HCT116 (cell line): ENCODE measurements around the gene PCGF5.

Source experiments
- EZH2 ChIP-seq: fragments of 200-600 bp; sonication (generic); IDR thresholded peaks from 2 replicates; pipeline ENCODE4 v1.6.1; 2017; ENCODE audit warnings: antibody characterized with exemption, mixed run types
- JUND ChIP-seq: IDR thresholded peaks from 2 replicates; pipeline ENCODE4 v1.6.1; 2012
- MAX ChIP-seq: IDR thresholded peaks from 2 replicates; pipeline ENCODE4 v1.6.1; 2012
- POLR2A ChIP-seq: IDR thresholded peaks from 2 replicates; pipeline ENCODE4 v1.7.0; 2011; ENCODE audit warnings: borderline replicate concordance; ENCODE audit not compliant: insufficient read depth, insufficient read length; ENCODE audit errors: extremely low read depth
- POLR2AphosphoS5 ChIP-seq: IDR thresholded peaks from 2 replicates; pipeline ENCODE4 v1.6.1; 2011; ENCODE audit warnings: mild to moderate bottlenecking, low read depth, low read length, moderate library complexity
- REST ChIP-seq: IDR thresholded peaks from 2 replicates; pipeline ENCODE4 v1.6.1; 2012; ENCODE audit warnings: low read depth
- SIN3A ChIP-seq: IDR thresholded peaks from 2 replicates; pipeline ENCODE4 v1.6.1; 2012; ENCODE audit warnings: low read depth
- TF ChIP-seq, protein P1 (sequence below), 3 experiments: fragments of 200-600 bp in 1 of 3; sonication (generic) in 1 of 3; IDR thresholded peaks in 2 of 3; conservative IDR thresholded peaks in 1 of 3; 2 replicates each; pipeline ENCODE4 v1.5.1; 2012 to 2017; ENCODE audit warnings: low read depth in 2 of 3, low read length in 2 of 3, antibody characterized with exemption in 1 of 3, borderline replicate concordance in 1 of 3, control low read depth in 1 of 3, mild to moderate bottlenecking in 1 of 3, mixed read lengths in 1 of 3, mixed run types in 1 of 3, moderate library complexity in 1 of 3; ENCODE audit not compliant: insufficient read depth in 1 of 3

DNA sequence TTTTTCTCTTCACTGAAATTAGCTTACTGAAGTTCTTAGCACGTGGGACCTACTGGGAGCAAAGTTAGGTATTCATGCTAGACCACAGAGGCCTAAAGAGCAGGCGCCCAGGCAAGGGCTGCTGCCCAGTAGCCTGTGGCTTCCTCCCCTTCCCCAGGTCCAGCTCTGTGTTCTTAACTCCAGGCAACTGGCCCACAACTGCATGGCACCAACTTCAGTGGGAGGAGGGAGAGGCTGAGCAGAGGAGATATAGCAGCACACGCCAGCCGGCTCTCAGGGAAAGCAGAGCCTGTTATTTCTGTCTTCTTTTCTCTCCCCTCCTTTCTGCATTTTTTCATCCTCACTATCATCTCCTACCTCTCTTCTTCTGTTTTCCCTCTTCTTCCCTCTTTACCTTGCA, 67.4 kb downstream of the PCGF5 start:
- TF ChIP-seq JUND (no peak), EZH2 (no peak), POLR2AphosphoS5 (no peak), SIN3A (no peak), MAX (no peak), REST (no peak), POLR2A (no peak)
- TF ChIP-seq, protein P1, sequence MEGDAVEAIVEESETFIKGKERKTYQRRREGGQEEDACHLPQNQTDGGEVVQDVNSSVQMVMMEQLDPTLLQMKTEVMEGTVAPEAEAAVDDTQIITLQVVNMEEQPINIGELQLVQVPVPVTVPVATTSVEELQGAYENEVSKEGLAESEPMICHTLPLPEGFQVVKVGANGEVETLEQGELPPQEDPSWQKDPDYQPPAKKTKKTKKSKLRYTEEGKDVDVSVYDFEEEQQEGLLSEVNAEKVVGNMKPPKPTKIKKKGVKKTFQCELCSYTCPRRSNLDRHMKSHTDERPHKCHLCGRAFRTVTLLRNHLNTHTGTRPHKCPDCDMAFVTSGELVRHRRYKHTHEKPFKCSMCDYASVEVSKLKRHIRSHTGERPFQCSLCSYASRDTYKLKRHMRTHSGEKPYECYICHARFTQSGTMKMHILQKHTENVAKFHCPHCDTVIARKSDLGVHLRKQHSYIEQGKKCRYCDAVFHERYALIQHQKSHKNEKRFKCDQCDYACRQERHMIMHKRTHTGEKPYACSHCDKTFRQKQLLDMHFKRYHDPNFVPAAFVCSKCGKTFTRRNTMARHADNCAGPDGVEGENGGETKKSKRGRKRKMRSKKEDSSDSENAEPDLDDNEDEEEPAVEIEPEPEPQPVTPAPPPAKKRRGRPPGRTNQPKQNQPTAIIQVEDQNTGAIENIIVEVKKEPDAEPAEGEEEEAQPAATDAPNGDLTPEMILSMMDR (IDR thresholded peaks at IDR 0.05 in 2 of 3, conservative IDR thresholded peaks at IDR 0.05 in 1 of 3; ENCODE audit: borderline replicate concordance in 1 of 3, insufficient read depth in 1 of 3, low read depth in 2 of 3, low read length in 2 of 3): no peak
